Activated effector memory CD4-positive, alpha-beta T cell treated with Interleukin-2 at 50 U/mL for 16 hours (primary cell): ENCODE results near the gene TMEM87A.
"Not testable (repeated sequence)": the region's sequence is repeated elsewhere in the genome, so short reads cannot be mapped to it uniquely, and the experiment has no call there.

Experiments
- DNase-seq: peaks from one replicate; pipeline ENCODE4 v3.0.0-alpha.2; 2020

Gene TMEM87A

DNA sequence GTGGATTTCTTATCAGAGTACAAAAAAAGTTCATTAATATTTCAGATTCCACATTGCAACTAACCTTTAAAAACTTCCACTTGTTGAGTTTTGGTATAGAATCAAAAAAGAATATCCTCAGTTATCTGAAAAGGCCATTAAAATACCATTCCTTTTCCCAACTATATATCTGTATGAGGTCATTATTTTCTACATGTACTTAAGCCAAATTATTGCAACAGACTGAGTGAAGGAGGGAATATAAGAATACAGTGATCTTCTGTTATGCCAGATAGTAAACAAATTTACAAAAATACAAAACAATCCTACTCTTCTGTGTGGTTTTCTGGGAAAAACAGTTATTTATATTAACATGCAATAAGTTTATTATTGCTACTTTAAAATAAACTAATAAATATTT lies 5.9 kb downstream of the TMEM87A start:
- DNase-seq: no peak

DNA sequence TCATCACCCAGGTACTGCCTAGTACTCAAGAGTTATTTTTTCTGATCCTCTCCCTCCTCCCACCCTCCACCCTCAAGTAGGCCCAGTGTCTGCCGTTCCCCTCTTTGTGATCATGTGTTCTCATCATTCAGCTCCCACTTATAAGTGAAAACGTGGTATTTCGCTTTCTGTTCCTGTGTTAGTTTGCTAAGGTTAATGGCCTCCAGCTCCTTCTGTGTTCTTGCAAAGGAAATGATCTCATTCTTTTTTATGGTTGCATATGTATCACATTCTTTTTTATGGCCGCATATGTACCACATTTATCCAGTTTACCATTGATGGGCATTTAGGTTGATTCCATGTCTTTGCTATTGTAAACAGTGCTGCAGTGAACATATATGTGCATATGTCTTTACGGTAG lies 8.4 kb downstream of the TMEM87A start:
- no peak for DNase-seq

DNA sequence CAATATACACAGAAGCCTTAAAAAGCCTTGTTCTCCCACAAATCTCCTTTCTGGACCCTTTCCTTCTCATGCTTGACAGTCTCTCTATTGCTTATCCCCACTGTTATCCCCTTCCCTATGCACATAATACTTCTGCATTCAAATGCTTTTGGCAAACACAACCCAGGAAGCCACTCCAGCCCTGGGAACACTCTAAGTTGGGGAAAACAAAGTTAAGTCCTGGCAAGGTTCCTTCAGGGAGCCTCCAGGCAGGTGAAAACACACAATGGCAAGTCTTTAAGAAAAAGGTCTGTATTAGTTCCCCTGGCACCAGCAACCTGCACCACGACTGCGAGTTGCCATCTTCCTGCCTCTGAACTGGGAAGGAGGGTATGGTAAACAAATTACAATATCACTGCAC lies 19.9 kb downstream of the TMEM87A start:
- DNase-seq: no peak

DNA sequence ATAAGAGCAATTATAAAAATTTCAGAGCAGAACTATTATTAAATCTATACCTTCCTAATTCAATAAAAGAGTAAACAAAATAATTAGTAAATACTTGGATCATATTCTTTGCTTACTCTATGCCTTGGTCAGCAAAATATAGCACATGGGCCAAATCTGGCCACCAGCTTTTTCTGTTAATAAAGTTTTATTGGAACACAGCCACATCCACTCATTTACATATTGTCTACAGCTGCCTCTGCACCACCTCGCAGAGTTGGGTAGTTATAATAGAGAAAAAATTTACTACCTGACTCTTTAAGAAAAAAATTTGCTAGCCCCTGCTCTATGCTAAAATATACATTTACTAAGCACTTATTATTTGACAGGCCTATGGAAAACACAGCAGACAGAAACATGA lies 32.4 kb downstream of the TMEM87A start:
- no peak for DNase-seq

DNA sequence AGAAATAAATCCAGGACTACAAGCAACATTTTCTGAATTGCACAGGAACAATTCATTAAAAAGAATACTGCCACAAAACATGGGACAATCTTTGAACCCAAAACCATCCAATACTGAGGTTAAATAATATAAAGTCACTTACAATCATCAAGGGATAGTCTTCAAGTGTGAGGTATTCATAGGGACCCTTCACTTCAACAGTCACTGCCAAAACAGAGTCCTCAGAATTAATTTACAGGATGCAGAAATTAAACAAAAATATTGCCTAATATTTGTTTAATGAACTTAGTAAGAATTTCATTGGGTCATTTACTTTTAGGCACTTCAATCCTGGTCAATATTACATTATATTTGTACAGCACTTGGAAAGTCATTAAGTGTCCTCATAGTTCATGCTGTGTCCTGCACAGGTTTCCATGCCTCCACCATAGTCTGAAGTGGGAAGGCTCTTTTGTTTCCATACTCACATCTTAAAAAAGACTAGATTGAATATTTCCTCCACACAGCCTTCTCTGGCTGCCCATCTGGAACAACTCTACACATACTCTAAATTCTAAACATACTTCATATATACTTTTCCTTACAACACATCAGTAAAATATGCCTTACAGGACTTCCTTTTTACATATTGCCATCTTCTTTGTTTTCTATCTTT lies 33.6 kb downstream of the TMEM87A start:
- DNase-seq: no peak

DNA sequence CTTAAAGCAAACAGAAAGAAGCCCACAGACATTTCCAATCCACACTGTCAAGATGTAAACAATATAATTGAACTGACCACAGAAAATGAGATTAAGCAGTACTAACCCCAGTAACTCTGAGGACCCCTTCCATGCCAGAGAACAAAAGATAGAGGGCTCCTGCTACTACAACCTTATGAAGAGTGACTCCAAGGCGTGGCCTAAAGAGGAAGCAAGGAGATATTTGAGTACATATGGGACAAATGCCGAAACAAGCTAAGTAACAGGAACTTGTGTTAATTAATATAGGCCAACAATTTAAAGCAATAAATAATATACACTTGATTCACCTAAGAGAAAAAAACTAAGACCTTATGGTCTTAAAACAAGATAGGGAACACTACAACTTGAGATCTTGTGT lies 40.1 kb downstream of the TMEM87A start:
- no peak for DNase-seq

DNA sequence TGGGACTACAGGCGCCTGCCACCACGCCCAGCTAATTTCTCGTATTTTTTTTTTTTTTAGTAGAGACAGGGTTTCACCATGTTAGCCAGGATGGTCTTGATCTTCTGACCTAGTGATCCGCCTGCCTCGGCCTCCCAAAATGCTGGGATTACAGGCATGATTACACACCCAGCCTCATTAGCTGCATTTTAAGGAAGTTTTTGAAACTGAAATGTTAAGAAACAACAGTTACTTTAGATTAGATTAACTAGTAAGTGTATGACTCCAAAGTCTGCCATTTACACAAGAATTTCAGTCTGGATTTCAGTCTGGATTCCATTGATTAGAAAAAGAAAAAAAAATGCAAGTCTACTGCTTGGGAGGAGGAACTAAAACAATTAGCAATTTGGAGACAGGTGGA lies 40.6 kb downstream of the TMEM87A start:
- no peak for DNase-seq

DNA sequence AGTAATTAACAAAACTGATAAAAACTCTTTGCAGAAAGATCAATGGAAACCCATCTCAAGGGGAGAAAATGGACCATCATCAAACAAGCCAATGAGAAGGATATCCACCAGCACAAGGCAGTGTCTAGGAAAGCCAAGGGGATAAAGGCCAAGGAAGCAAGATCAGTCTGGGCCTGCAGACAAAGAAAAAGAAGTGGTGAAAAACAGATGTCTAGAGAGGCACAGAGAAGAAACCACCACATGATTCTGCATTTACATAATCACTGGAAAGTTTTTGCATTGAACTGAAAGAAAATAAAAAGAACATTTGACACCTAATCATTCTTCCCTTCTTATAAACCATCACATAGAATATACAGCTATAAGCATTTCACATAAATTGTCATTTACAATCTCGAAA lies 42.1 kb downstream of the TMEM87A start:
- no peak for DNase-seq

DNA sequence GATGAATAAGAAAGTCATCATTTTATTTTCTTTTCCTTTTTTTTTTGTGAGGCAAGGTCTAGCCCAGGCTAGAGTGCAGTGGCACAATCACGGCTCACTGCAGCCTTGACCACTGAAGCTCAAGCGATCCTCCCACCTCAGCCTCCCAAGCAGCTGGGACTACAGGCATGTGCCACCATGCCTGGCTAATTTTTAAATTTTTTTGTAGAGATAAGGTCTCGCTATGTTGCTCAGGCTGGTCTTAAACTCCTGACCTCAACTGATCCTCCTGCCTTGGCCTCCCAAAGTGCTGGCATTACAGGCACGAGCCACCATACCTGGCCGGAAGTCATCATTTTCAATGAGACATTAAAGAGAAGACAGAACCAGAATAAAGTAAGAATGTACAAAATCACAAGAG lies 44.3 kb downstream of the TMEM87A start:
- DNase-seq: not testable (repeated sequence)

DNA sequence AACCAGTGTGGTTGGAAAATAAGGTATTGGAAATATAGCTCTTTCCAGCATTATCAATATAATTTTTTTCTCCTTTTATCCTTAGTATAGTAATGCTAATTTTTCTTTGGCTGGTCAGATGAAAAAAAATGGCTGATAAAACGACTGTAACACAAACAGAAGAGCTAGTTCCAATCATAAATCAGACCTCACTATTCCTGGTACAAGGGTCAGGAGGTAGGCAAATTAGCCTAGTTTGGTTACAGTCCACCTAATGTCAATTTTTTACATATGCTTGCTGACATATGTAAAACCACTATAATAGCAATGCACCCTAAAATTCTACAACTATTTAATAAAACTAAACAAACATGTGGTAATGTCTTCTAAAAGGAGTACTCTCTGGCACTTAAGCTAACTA lies 45.2 kb downstream of the TMEM87A start:
- DNase-seq: no peak

DNA sequence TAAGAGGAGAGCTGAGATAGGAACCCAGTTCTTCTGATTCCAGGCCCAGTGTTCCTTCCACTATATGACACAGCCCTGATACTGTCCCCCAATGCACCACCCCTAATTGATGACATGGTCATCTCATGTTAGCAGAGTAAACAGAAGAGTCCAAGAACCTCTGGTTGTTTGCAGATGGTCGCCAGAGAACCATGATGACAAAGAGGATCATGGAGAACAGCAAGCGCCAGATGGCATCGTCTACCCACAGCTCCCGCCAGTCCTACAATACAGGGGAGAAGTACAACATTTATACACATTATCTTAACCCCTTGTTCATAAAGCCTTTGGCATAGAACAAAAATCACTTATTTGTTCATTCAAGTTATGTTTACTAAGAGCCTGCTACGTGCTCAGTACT lies 46.6 kb downstream of the TMEM87A start:
- no peak for DNase-seq

DNA sequence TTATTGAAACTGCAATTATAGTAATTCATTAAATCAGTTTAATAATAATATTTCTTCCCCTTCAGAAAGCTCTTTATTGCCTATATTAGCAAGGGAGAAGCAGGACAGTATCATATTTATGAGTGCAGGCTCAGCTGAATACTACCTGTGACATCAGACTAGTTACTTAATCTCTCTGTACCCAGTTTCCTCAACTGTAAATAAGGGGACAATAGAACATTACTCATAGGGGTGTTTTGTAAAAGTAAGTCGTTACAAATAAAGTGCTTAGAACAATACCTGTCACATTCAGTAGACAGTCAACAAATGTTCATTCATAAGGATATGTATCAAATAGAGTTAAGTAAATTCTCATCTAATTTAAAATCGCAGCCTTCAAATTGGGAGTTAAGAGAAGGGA lies 53.0 kb downstream of the TMEM87A start:
- DNase-seq: no peak

DNA sequence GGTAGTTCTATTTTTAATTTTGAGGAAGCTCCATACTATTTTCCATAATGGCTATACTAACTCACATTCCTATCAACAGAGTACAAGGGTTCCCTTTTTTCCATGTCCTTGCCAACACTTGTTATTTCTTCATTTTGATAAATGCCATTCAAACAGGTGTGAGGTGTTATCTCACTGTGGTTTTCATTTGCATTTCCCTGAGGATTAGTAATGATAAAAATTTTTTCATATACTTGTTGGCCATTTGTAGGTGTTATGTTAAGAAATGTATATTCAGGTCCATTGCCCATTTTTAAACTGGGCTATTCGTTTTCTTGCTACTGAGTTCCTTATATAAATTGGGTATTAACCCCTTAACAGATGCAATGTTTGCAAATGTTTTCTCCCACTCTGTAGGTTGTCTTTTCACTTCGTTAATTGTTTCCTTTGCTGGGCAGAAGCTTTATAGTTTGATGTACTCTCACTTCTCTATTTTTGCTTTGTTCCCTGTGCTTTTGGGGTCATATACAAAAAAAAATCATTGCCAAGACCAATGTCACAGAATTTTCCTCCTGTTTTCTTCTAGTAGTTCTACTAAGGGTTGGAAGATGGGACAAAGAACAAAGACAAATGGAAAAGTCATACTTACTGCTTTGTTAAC lies 54.2 kb downstream of the TMEM87A start:
- DNase-seq: no peak

DNA sequence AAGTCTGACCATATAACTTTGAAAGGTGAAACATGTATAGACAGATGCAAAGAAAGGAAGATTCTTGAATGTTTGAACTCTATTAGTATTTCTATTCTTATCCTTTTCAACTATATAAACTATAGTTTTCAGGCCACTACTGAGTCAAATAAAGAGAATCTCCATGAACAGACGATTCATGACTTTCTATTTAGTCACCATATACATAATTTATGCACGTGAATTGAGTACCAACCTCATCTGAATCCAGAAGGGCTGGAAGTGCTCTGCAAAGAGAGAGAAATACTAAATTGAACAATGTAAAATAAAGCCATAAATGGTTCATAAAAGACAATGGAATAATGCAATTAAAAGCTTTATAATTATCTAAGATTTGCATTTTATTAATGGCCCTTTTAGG lies 55.7 kb downstream of the TMEM87A start:
- no peak for DNase-seq

DNA sequence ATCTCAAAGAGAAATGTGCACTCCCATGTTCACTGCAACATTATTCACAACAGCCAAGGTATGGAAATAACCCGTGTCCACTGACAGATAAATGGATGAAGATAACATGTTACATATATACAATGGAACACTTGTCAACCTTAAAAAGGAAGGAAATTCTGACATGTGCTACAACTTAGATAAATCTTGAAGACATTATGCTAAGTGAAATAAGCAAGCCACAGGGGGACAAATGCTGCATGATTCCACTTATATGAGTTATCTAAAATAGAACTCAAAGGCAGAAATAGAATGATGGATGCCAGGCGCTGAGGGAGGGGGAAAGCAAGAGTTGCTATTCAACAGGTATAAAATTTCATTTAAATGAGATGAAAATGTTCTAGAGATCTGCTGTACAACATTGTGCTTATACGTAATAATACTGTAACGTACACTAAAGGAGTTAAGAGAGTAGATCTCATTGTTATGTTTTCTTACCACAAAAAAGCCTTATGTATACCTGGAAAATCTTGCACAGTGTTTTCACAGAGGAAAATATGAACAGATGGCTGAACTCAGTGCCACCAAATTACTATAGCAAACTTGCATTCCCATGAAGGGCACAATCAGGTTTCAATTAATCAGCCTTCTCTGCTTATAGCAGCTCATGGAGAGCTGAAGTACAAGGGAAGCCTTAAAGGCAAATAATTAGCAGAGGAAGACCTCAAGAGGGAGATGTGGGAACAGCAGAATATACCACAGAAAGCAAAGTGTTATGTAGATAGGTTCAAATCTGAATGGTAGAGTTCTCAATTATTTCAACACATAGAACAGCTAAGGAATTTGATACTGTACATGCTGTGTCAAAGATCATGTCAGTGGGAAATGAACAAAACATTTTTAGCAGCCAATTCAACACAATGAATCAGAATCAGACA lies 57.1 kb downstream of the TMEM87A start:
- no peak for DNase-seq

DNA sequence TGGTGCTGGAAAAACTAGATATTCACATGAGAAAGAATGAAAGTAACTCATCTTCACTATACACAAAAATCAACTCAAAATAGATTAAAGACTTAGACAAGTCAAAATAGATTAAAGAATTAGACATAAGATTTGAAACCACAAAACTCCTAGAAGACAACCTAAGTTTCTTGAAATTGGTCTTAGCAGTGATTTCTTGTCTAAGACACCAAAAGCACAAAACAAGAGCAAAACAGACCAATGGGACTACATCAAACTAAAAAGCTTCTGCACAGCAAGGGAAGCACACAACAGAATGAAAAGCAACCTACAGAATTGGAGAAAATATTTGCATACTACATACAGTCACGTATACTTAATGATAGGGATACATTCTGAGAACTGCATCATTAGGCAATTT lies 58.6 kb downstream of the TMEM87A start:
- DNase-seq: no peak

DNA sequence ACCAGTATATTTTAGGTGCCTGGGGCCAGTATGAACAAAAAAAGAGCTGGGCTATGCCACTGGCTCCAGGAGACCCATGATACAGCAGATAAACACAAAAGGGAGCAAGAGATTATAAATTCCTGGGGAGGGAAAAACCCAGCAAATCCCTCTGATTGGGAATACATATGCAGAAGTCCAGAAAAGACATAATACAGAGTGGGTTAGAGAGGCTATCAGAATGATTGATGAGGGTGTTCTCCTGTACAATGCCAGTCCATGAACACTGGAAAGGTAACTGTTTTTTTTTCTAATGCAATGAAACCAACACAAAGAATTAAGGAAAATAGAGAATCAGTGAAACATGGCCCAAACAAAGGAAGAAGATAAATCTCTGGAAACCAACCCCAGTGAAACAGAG lies 59.7 kb downstream of the TMEM87A start:
- DNase-seq: no peak

DNA sequence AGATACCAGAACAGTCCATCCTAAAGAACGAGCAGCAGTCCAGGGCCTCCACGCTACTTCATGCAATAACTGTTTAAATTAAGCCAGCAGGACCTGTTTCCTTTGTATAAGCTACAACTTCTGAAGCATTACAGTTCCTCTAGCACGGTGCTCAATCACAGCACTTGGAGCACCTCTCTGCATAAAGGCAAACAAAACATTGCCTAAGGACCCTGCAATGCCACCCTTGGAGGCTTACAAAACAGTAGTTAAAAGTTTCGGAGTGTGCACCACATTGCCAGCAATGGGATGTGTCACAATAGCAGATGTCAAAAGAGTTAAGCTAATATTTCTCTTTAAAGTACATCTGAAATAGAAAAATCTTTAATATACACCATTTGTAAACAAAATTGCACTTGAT lies 62.5 kb downstream of the TMEM87A start:
- no peak for DNase-seq

DNA sequence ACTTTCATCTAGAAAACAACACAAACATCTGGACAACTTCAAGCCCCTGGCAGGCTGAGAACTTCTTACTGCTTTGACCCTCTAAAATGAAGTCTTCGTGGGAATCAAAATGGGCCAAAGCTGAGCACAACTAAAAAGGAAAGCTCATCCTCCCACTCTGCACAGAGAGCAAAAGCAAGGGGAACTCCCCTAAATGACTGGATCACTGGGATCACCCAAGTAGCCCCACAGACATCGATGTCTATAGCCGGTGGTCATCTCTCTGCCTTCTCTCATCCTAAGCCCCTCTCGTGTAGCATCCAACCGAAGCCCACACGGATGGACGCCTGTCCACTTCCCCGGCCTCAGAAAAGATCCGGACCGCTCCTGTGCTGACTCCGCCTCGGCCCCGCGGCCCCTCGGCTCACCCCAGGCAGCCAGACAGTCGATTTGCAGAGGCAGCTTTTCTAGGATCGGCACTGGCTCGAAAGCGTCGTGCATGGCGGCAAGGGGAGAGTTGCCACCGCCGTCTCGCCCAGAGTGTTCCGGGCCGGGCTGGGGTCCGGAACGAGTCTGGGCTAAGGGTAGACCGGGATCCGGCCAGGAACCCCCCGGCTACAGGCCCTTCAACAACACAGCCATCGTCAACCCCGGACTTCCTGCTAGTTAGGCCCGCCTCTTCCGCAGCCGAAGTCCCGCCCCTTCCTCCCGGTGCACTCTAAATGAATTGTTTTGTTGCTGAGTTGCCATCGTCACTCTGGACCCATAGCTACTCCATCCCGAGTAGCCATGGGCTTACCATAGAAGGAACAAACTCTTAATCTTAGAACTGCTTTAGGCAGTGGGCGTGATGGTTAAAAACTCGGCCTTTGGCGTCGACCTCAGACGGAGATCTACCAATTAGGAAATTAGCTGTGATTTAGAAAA lies 65.3 kb downstream of the TMEM87A start, which contains the start of gene VPS39:
Gene VPS39, minus strand, starts transcription at position 631 of the 906 bp plus-strand sequence. Its CDS starts 151 bp downstream, at position 480.
- peak; percentile 82 for DNase-seq

DNA sequence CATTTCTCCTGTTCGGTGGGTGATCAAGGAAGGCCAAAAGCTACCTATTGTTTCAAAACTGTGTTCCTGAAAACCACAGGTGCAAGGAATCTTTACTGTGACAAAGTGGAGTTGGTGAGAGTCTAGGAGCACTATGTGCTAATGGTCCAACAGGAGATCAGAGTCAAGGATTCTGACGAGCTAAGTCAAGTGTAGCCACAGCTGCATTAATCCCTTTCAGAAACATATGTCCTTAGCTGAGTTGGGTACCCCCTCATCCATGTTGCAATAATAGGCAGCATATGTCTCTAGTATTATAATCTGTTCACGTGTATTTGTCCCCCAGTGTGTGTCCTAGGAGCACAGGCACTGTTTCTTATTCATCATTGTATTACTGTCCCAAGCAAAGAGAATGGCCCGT lies 66.8 kb downstream of the TMEM87A start:
- DNase-seq: no peak

DNA sequence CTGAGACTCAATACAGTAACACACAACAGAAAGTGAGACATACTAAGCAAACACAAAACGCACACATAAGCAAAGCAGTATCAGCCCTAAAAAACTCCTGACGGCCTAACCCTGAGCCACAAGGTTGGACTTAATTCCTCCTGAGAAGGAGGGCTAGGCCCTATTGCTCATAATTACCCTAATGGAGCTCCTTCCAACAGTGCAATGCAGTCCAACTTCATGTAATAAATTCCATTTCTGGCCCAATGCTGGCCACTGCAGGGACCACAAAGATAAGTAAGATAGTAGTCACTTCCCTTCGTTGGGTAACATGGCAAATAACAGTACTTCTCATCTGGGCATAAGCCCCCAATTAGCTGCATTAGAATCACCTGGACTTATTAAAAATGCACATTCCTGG lies 69.3 kb downstream of the TMEM87A start:
- DNase-seq: no peak

DNA sequence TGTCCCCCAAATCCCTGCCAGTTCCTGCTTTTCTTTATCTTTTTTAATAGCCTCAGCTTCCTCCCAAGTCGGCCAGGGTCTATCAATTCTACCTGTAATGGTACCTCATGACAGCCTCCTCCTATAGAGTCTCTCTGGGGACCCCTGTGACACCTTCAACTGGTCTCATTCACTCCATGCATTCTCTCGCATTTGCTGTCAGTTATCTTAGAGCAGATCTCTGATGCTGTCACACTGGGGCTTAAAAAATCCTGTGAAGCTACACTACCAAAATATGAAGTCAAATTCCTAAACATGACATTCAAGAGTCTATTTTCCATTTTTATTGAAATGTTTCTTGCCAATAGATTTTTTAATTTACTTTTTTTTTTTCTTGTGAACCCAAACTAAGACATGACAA lies 70.6 kb downstream of the TMEM87A start:
- DNase-seq: no peak

DNA sequence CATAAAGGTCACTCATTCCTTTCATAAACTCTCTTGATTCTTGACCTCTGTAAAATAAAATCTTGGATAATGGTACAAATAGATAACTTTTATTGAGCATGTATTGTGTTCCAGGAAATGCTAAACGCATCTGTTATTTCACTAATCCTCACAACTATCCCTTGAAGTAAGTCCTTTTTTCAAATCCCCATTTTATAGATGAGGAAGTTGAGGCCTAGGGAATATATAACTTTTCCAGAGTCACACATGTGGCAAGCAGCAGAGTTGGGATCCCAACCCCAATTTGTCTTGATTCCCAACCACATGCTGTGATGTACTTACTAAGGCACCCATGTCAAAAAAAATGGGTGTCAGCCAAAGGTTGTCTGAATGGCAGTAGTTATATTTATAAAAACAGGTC lies 71.4 kb downstream of the TMEM87A start:
- no peak for DNase-seq
